H9 (cell line): Measurements from ENCODE around the gene TERT. TPM values are rescaled to one million over a fixed set of nuclear protein-coding genes. Genes with fewer than 3 reads are reported as not detected.
"Not testable (repeated sequence)": the region's sequence is repeated elsewhere in the genome, so short reads cannot be mapped to it uniquely, and the experiment has no call there.

ENCODE experiments used
- DNase-seq: peaks from one replicate; pipeline ENCODE4 v3.0.0-alpha.2; 2017
- H2AFZ ChIP-seq: one replicate; pipeline ENCODE4 v1.6.1; 2013; ENCODE audit warnings: mild to moderate bottlenecking, low read length, control low read depth, moderate library complexity
- H2AK5ac ChIP-seq: 2 replicates; pipeline ENCODE4 v1.6.1; 2013; ENCODE audit warnings: low read length, control low read depth, mixed read lengths; ENCODE audit not compliant: insufficient read length
- H2BK120ac ChIP-seq: one replicate; pipeline ENCODE4 v1.6.1; 2013; ENCODE audit warnings: low read depth, mild to moderate bottlenecking, low read length, control low read depth, inconsistent platforms; ENCODE audit not compliant: poor library complexity, severe bottlenecking
- H2BK12ac ChIP-seq: 2 replicates; pipeline ENCODE4 v1.6.1; 2013; ENCODE audit warnings: low read length, control low read depth, mixed read lengths, low read depth; ENCODE audit not compliant: insufficient read length
- H2BK15ac ChIP-seq: 2 replicates; pipeline ENCODE4 v1.6.1; 2013; ENCODE audit warnings: low read depth, low read length, control low read depth
- H2BK20ac ChIP-seq: one replicate; pipeline ENCODE4 v1.6.1; 2013; ENCODE audit warnings: low read depth, mild to moderate bottlenecking, low read length, control low read depth, inconsistent platforms; ENCODE audit not compliant: poor library complexity, severe bottlenecking
- H2BK5ac ChIP-seq: 2 replicates; pipeline ENCODE4 v1.6.1; 2013; ENCODE audit warnings: low read length, control low read depth, mixed read lengths; ENCODE audit not compliant: insufficient read length
- H3K14ac ChIP-seq: 2 replicates; pipeline ENCODE4 v1.6.1; 2013; ENCODE audit warnings: low read length, control low read depth; ENCODE audit not compliant: insufficient read depth
- H3K18ac ChIP-seq: 2 replicates; pipeline ENCODE4 v1.6.1; 2013; ENCODE audit warnings: low read depth, mild to moderate bottlenecking, mixed read lengths, low read length, control low read depth; ENCODE audit not compliant: insufficient read length
- H3K23ac ChIP-seq: 2 replicates; pipeline ENCODE4 v1.6.1; 2013; ENCODE audit warnings: low read length, control low read depth, mixed read lengths, low read depth; ENCODE audit not compliant: insufficient read length
- H3K23me2 ChIP-seq: 2 replicates; pipeline ENCODE4 v1.6.1; 2013; ENCODE audit warnings: low read depth, mild to moderate bottlenecking, mixed read lengths, low read length, control low read depth; ENCODE audit not compliant: insufficient read length, poor library complexity, severe bottlenecking
- H3K27ac ChIP-seq: 2 replicates; pipeline ENCODE4 v1.5.1; 2013; ENCODE audit warnings: low read length, control low read depth, mixed read lengths, low read depth; ENCODE audit not compliant: insufficient read length
- H3K27me3 ChIP-seq: 2 replicates; pipeline ENCODE4 v1.6.1; 2013; ENCODE audit warnings: low read length, control low read depth, inconsistent platforms; ENCODE audit not compliant: insufficient read depth
- H3K4ac ChIP-seq: 2 replicates; pipeline ENCODE4 v1.6.1; 2013; ENCODE audit warnings: low read depth, mild to moderate bottlenecking, control low read depth, inconsistent platforms, low read length, moderate library complexity
- H3K4me1 ChIP-seq: 2 replicates; pipeline ENCODE4 v1.6.1; 2013; ENCODE audit warnings: low read length, control low read depth, inconsistent platforms; ENCODE audit not compliant: insufficient read depth
- H3K4me2 ChIP-seq: 2 replicates; pipeline ENCODE4 v1.6.1; 2013; ENCODE audit warnings: low read length, control low read depth, mixed read lengths; ENCODE audit not compliant: insufficient read length, insufficient read depth
- H3K56ac ChIP-seq: 2 replicates; pipeline ENCODE4 v1.6.1; 2013; ENCODE audit warnings: low read depth, mild to moderate bottlenecking, mixed read lengths, low read length, control low read depth; ENCODE audit not compliant: insufficient read length
- H3K79me1 ChIP-seq: 2 replicates; pipeline ENCODE4 v1.6.1; 2013; ENCODE audit warnings: low read depth, mild to moderate bottlenecking, moderate library complexity, low read length, control low read depth, inconsistent platforms; ENCODE audit not compliant: insufficient read depth, poor library complexity, severe bottlenecking
- H3K79me2 ChIP-seq: 2 replicates; pipeline ENCODE4 v1.6.1; 2013; ENCODE audit warnings: low read length, control low read depth, inconsistent platforms; ENCODE audit not compliant: insufficient read depth
- H3K9ac ChIP-seq: 2 replicates; pipeline ENCODE4 v1.6.1; 2013; ENCODE audit warnings: low read length, control low read depth, mixed read lengths; ENCODE audit not compliant: insufficient read length; ENCODE audit errors: extremely low read depth
- H3K9me3 ChIP-seq: one replicate; pipeline ENCODE4 v1.6.1; 2013; ENCODE audit warnings: low read depth, low read length, inconsistent platforms; ENCODE audit not compliant: control insufficient read depth
- H3T11ph ChIP-seq: one replicate; pipeline ENCODE4 v1.6.1; 2013; ENCODE audit warnings: mild to moderate bottlenecking, low read length, control low read depth, inconsistent platforms
- H4K20me1 ChIP-seq: one replicate; pipeline ENCODE4 v1.6.1; 2013; ENCODE audit not compliant: control insufficient read depth, insufficient read length, insufficient read depth
- H4K5ac ChIP-seq: 2 replicates; pipeline ENCODE4 v1.6.1; 2013; ENCODE audit warnings: low read depth, mild to moderate bottlenecking, mixed read lengths, low read length, control low read depth; ENCODE audit not compliant: insufficient read length
- H4K8ac ChIP-seq: replicated peaks from 2 replicates; pipeline ENCODE4 v1.6.1; 2013; ENCODE audit warnings: low read length, control low read depth, mixed read lengths, low read depth; ENCODE audit not compliant: insufficient read length
- H4K91ac ChIP-seq: 2 replicates; pipeline ENCODE4 v1.6.1; 2013; ENCODE audit warnings: low read depth, mild to moderate bottlenecking, moderate library complexity, mixed read lengths, low read length, control low read depth; ENCODE audit not compliant: insufficient read length
- H3K27ac Mint-ChIP-seq, 3 experiments: 2 replicates in 2 of 3; 3 replicates in 1 of 3; pipeline ENCODE4 v1.8.0; 2020 to 2021; ENCODE audit warnings: mixed read lengths in 3 of 3, mild to moderate bottlenecking in 1 of 3, moderate library complexity in 1 of 3
- H3K27me3 Mint-ChIP-seq: 2 replicates; pipeline ENCODE4 v1.8.0; 2021; ENCODE audit warnings: low read depth, mild to moderate bottlenecking, moderate library complexity, mixed read lengths
- H3K36me3 Mint-ChIP-seq, 3 experiments: 2 replicates in 2 of 3; 3 replicates in 1 of 3; pipeline ENCODE4 v1.8.0; 2020 to 2021; ENCODE audit warnings: low read depth in 3 of 3, mixed read lengths in 3 of 3; ENCODE audit not compliant: insufficient read depth in 1 of 3
- H3K4me1 Mint-ChIP-seq, 2 experiments: 2 replicates each; pipeline ENCODE4 v1.8.0; 2020; ENCODE audit warnings: mixed read lengths in 2 of 2
- H3K4me3 Mint-ChIP-seq, 2 experiments: 2 replicates in 1 of 2; 3 replicates in 1 of 2; pipeline ENCODE4 v1.8.0; 2020 to 2021; ENCODE audit warnings: mild to moderate bottlenecking in 2 of 2, mixed read lengths in 2 of 2, moderate library complexity in 1 of 2
- H3K9me3 Mint-ChIP-seq, 2 experiments: 2 replicates in 1 of 2; 3 replicates in 1 of 2; pipeline ENCODE4 v1.8.0; 2020; ENCODE audit warnings: mild to moderate bottlenecking in 2 of 2, mixed read lengths in 2 of 2, moderate library complexity in 1 of 2
- WGBS: extraction: QIAGEN DNeasy Blood & Tissue Kit; methylation state at CpG from one replicate; pipeline ENCODE4 v1.1.7; 2013; ENCODE audit warnings: missing lambda C conversion rate, low lambda C conversion rate, mixed read lengths; ENCODE audit not compliant: insufficient read length; ENCODE audit errors: extremely low coverage; 5-methylcytosine and 5-hydroxymethylcytosine counted together
- total RNA-seq: library from RNA; stranded (reverse); gene quantifications from 2 replicates; pipeline ENCODE4 v1.2.1, GENCODE V29; 2021

The TERT gene
- total RNA-seq, 1 experiment from 2014 or later, result 15.5 TPM

DNA sequence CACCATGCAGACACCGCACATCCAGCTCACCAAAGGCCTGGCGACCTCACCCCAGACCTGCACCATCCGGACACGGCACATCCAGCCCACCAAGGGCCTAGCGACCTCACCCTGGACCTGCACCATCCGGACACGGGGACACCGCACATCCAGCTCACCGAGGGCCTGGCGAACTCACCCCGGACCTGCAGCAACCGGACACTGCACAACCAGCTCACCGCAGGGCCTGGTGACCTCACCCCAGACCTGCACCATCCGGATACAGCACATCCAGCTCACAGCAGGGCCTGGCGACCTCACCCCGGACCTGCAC is 11.2 kb downstream of the TERT start:
- H4K5ac ChIP-seq, H3K27me3 ChIP-seq, H3K79me1 ChIP-seq, H3K14ac ChIP-seq, H3K27me3 Mint-ChIP-seq, H2BK5ac ChIP-seq, H3K4ac ChIP-seq, H4K8ac ChIP-seq, H2AFZ ChIP-seq, H4K91ac ChIP-seq, H3K27ac ChIP-seq, H3K9me3 Mint-ChIP-seq, H2BK20ac ChIP-seq, H3K23me2 ChIP-seq, H2BK15ac ChIP-seq, H3K18ac ChIP-seq, H3K23ac ChIP-seq, H2AK5ac ChIP-seq, H3K9me3 ChIP-seq, H3T11ph ChIP-seq, H3K4me1 ChIP-seq, H3K4me1 Mint-ChIP-seq, H3K9ac ChIP-seq, H4K20me1 ChIP-seq, H2BK12ac ChIP-seq, H3K4me3 Mint-ChIP-seq, H3K56ac ChIP-seq, H2BK120ac ChIP-seq, H3K79me2 ChIP-seq, H3K4me2 ChIP-seq: not testable (repeated sequence)
- WGBS, result no CpG with 5 or more reads among the region's 16 CpGs
- Mint-ChIP-seq H3K36me3 (peaks cover 17 to 25% (median 22%) of the 10 kb centered on the region in 3 experiments), H3K27ac (peak overlapping the region in 1 of 3 experiments; percentile 61; a peak in 1 of 7 replicates)
- DNase-seq, result peak; percentile 25

DNA sequence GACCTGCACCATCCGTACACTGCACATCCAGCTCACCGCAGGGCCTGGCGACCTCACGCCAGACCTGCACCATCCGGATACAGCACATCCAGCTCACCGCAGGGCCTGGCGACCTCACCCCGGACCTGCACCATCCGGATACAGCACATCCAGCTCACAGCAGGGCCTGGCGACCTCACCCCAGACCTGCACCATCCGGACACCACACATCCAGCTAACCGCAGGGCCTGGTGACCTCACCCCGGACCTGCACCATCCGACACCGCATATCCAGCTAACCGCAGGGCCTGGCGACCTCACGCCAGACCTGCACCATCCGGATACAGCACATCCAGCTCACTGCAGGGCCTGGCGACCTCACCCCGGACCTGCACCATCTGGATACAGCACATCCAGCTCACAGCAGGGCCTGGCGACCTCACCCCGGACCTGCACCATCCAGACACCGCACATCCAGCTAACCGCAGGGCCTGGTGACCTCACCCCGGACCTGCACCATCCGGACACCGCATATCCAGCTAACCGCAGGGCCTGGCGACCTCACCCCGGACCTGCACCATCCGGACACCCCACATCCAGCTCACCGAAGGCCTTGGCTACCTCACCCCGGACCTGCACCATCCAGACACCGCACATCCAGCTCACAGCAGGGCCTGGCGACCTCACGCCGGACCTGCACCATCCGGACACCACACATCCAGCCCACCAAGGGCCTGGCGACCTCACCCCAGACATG is 11.7 kb downstream of the TERT start:
- not testable (repeated sequence) for H3K79me2 ChIP-seq, H3K27ac ChIP-seq, H3K56ac ChIP-seq, H4K20me1 ChIP-seq, H4K8ac ChIP-seq, H3K4me1 ChIP-seq, H4K5ac ChIP-seq, H3K4me3 Mint-ChIP-seq, H2AK5ac ChIP-seq, H3K9ac ChIP-seq, H3K9me3 Mint-ChIP-seq, H3K79me1 ChIP-seq, H2AFZ ChIP-seq, H2BK120ac ChIP-seq, H2BK15ac ChIP-seq, H2BK20ac ChIP-seq, H3K23me2 ChIP-seq, H3K23ac ChIP-seq, H3K4me2 ChIP-seq, H2BK12ac ChIP-seq, H3K4ac ChIP-seq, H3K27me3 Mint-ChIP-seq, H3T11ph ChIP-seq, H3K18ac ChIP-seq, H3K27me3 ChIP-seq, H3K9me3 ChIP-seq, H3K4me1 Mint-ChIP-seq, H2BK5ac ChIP-seq, H3K14ac ChIP-seq, H4K91ac ChIP-seq
- H3K27ac Mint-ChIP-seq, result peak overlapping the region in 2 of 3 experiments; percentile 24 to 61; a peak in 2 of 7 replicates
- WGBS, result no CpG with 5 or more reads among the region's 40 CpGs
- peaks cover 17 to 25% (median 22%) of the 10 kb centered on the region in 3 experiments for H3K36me3 Mint-ChIP-seq
- peak; percentile 19 for DNase-seq
